GM19328 (cell line): ENCODE data around the gene DDR1.

Experiments used
- ATAC-seq: cut with Tn5 transposase; IDR thresholded peaks from one replicate; pipeline ENCODE4 v1.9.1; 2021; ENCODE audit warnings: mild to moderate bottlenecking, moderate library complexity; ENCODE audit not compliant: unreplicated experiment

The DDR1 gene

DNA sequence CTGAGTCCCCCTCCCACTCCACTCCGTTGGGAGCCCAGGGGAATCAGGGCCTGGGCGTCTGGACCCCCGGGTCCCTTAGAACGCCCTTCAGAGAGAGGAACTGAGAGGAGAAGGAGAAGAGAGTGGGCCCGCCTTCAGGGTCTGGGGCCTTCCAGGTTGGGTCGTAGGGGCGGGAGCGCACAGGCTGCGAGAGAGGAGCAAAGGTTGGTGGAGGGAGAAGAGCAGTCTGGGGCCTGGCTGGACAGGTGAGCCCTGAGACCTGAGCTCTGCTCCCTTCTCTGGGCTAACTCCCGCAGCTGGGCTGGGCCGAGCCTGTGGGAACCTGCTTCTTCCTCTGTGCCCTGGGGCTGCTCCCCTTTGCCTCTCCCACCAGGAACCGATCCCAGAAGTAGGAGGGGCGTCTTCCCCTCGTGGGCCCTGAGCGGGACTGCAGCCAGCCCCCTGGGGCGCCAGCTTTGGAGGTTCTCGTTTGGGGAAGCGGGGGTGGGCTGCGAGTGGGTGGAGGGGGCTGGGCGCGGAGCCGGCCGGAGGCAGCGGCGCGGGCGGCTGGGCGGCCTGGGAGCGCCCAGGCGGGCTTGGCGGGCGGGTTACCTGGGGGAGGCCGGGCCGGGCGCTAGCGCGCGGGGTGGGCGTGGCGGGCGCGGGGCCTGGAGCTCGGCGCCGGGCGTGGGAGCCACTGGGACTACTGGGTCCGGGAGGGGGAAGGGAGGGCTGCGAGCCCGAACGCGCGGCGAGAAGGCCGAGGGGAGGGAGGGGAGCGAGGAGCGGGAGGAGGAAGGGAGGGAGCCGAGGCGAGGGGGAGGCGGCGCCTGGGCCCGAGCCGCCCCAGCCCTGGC is at the start of gene DDR1:
Gene DDR1 (plus strand): TSS at position 835 of the 836 bp plus-strand sequence. CDS start 4,211 bp downstream, outside the sequence.
- ATAC-seq = no peak

DNA sequence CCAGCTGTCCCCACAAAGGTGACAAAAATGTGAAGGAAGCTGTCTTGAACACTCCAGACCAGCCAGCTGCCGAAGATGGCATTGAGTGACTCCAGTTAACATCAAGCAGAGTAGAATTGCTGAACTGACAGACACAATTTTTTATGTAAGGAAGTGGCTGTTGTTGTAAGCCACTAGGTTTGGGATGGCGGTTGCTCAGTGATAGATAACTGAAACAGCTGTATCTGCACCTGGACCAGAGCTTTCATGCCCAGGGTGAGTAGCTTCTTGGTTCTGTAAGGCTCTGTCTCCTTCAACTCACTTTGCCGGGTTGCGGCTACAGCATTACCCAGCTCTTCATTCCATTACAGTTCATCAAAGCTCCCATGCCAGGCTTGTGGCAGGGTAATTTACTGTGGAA is 49.7 kb upstream of the DDR1 start:
- ATAC-seq = no peak

DNA sequence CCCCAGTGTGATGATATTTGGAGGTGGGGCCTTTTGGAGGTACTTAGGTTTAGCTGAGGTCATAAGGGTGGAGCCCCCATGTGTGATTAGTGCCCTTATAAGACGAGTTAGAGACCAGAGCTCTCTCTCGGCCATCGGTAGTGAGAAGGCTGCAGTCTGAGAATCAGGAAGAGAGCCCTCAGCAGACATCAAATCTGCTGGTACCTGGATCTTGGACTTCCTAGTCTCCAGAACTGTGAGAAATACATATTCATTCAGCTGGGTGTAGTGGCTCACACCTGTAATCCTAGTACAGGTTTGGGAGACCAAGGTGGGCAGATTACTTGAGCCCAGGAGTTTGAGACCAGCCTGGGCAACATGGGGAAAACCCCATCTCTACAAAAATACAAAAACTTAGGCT is 48.7 kb upstream of the DDR1 start:
- no peak for ATAC-seq

DNA sequence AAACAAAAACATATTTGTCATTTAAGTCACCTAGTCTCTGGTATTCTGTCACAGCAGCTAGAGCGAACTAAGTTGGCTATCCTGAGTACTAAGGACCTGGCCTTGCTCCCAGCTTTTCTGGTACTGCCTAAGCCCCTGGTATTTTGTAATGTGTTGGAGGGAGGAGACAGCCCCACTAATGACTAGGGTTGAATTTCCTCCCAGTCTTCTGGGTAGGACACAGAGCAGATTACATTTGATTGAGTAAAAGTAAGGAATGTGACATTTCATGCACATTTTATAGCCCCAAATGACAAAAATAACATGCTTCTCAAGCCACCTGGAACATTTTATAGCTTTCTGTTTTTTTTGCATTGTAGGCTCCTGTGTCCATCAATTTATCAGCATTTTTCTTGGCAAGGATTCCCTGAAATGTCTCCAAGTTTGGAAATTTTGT is 47.9 kb upstream of the DDR1 start:
- ATAC-seq = no peak

DNA sequence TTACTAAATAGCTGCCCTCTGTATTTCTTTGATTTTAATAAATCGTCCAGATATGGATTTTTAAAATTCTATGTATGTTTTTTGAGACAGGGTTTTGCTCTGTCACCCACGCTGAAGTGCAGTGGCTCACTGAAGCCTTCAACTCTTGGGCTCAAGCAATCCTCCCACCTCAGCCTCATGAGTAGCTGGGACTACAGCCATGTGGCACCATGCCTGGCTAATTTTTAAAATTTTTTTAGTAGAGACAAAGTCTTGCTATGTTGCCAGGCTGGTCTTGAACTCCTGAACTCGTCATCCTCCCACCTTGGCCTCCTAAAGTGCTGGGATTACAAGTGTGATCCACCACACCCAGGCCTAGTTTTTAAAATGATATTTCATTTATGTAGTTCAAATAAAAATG is 47.4 kb upstream of the DDR1 start:
- ATAC-seq = no peak

DNA sequence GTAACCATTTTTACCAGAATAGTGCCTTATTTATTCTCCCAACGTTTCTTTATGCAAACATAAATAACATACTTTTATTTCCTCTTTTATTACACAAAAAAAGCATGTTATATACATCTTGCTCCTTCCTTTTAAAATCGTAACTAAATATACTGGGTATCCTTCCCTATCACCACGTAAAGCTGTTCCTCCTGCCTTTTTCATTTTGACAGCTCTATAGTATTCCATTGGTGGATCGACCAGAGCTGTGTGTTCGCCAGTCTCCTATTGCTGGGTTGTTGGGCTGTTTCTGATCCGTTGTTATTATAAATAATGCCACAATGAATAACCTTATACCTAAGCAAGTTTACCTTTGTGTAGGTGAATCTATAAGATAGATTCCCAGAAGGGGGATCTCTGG is 46.9 kb upstream of the DDR1 start:
- ATAC-seq = no peak

DNA sequence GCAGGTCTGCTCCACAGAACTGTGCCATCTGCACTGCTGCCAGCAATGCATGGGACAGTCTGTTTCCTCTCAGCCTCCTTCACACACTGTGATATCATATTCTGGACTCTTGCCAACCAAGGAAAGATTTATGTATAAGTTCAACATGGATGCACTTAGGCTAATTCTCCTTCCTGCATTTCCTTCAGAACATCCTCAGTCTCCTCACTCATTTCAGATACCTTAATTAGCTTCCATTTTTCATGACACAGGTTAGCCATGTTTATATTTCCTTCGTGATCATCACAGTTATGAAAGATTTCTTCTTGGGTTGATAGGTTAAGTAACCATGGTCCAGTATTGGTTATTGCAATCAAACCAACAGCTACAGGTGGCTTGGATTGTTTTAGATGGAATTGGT is 46.4 kb upstream of the DDR1 start:
- no peak for ATAC-seq

DNA sequence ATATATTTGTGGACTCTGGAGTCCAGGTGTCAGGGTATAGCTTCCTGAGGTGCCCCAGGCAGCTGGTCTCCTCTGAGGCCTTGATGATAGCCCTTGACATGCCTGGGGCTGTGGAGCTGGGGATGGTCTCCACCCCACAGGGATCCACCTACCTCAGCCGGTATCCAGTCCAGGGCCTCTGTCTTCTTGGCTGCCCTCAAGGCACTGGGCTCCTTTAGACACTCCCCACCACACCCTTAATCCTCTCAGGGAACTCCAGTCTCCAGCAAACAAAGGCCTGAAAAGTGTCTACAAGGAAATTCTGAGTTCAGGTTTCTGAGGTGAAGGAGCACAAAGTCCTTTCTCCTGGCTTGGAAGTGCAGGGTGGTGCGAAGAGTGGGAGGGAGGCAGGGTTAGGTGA is 44.6 kb upstream of the DDR1 start:
- ATAC-seq = no peak

DNA sequence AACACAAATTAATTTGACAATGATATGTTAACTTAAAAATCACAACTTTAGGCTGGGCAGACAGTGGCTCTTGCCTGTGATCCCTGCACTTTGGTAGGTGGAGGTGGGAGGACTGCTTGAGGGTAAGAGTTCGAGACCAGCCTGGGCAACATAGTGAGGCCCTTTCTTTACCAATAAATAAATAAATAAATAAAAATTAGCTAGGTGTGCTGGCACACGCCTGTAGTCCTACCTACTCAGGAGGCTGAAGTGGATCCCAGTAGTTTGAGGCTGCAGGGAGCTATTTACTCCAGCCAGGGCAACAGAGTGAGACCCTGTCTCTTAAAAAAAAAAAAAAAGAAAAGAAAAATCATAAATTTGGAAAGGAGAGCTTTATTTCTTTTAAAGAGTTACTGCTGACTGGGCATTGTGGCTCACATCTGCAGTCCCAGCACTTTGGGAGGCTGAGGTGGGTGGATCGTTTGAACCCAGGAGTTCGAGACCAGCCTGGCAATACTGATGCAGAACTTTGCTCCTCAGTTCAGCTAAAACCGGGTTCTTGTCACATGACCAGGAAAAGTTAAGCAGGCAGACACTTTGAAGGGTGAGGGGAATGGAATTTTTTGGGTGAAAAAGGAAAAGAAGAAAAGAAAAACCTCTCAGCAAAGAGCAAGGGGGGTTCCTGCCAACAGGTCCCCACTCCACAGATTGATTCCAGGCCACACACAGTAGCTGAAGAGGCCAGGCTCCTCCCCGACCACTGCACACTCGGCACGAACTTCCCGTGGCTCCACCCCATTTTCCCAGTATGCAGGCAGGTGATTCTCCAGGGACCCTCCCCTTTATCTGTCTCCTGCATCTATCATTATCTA is 44.0 kb upstream of the DDR1 start:
- ATAC-seq = no peak

DNA sequence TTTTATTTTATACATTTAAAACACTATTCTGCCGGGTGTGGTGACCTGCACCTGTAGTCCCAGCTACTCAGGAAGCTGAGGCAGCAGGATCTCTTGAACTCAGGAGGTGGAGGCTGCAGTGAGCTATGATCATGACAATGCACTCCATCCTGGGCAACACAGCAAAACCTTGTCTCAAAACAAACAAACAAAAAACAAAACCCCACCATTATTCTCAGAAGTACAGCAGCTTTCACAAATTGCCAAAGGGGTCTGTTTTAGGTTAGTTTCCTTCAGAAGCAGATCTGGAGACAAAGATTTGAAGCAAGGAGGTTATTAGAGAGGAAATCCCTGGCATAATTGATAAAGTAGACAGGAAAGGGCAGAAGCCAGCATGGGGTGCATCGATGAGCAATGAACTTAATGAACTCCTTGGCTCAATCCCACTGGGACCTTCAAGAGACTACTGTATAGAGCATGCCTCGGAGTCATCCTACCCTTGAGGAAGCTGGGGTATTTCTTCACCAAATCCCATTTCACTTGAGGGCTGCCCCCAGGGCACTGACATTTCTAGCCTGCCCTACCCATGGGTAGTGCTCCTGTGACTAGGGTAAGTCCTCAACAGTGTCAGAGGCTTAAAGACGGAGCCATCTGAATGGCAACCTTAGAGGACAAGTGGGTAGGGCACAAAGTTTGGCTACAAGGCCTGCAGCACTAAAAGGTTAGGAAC is 43.2 kb upstream of the DDR1 start:
- no peak for ATAC-seq

DNA sequence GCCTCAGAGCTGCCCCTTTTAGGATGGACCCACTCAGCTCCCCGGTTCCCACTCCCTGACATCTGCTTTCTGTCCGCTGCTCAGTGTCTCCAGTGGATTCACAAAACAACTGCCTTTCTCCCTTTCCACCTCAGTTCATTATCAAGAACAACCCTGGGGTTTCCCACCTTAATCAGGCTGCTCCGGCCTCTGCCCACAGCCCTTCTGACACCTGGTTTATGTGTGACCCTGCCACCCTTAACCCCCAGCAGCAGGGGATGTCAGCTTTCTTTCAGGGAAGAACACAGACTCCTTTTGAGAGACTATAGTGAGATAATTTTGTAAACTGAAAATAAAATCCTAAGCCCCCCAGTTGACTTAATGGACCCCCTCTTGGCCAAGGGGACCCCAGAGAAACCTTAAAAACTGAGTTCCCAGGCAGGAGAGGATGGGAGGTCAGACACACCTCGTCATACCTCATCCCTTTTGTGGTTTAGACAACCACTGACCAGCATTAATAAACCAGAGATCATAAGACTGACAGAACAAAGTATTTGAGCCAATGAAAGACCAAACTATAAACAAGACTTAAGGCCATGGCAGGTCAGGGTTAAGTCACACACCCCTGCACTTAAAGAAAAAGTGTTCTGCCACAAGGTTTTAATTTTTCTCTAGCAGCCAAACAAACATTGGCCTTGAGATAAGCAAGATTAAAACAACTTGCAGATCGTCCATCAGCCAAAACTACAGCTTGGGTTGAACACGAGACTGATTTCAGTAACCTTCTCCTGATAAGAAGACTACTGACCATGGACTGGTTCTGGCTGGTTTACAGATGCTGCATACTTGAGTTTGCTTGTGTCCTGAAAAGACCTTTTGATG is 42.4 kb upstream of the DDR1 start:
- no peak for ATAC-seq

DNA sequence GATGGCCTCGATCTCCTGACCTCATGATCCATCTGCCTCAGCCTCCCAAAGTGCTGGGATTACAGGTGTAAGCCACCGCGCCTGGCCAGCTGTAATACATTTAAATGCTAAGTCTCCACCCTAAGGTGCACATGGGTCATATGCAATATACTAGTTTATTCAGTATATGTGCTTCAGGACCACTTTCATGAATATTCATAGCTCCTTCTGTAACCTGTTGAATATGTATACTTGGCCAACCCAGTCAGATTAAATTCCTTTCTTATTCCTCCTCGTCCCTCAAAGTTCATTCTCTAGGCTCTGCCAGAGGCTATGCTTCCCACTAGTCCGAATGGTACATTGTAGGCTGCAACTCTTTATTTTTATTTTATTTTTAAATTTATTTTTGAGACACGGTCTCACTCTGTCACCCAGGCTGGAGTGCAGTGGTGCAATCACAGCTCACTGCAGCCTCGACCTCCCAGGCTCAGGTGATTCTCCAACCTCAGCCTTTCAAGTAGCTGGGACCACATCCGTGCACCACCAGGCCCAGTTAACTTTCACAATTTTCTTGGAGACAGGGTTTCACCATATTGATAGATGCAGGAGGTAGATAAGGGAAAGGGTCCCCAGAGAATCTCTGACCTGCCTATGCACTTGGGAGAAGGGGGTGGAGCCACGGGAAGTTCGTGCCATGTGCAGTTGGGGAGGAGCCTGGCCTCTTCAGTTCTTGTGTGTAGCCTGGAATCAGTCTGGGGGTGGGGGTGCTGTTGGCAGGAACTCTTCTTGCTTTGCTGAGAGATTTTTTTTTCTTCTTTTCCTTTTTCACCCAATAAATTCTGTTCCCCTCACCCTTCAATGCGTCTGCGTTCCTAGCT is 41.3 kb upstream of the DDR1 start:
- no peak for ATAC-seq

DNA sequence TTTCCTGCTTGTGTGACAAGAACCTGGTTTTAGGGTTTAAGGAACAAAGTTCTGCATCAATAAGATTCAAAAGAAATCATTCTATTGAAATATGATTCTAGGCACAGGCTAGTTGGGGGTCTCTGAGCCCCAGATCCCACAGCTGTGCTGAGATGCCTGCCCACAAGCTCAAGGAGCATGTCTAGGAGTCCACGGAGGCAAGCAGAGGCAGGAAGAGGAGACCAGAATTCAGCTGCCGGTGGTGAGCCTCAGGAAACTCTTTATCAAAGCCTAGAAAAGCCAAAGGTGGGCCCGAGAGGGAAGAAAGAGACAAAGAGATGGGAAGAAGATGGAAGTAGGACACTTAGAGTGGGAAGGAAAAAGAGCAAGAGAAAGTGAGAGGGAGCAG is 40.7 kb upstream of the DDR1 start:
- ATAC-seq = no peak

DNA sequence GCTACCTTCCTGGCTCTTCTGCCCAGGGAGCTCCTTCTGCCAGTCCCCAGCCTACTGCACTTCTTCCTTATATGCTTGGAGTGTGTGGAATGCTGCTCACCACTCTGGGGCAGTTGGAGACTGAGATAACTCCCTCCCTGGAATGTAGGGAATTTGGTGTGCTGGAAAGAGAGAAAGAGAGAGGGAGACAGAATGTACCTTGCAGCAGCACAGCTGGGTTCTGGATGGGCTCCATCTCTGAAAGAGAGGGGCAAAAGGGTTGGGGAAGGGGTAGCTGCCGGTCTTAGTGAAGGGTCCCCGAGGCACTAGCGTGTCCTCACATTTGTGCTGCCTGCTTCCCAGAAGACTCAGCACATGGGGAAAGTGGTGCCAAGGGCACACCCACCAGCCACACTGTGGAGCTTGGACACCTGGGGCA is 40.2 kb upstream of the DDR1 start:
- ATAC-seq = no peak

DNA sequence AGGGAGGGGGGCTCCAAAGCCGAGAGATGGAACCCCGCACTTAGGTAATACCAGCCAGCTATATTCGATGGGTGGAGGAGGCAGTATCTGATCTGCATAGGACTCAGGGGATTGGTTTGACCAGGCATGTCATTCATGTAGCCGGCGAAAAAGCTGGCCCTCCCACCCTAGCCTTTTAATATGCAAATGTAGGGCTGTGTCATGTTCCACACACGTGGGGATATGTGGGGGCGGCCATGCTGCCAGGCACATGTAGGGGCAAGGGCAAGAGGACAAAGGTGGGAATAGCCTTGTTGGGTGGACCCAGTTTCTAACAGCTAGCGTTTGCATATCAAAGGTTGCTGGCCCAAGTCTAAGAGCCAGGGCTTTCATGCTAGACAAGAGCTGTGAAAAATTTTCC is 39.1 kb upstream of the DDR1 start:
- no peak for ATAC-seq

DNA sequence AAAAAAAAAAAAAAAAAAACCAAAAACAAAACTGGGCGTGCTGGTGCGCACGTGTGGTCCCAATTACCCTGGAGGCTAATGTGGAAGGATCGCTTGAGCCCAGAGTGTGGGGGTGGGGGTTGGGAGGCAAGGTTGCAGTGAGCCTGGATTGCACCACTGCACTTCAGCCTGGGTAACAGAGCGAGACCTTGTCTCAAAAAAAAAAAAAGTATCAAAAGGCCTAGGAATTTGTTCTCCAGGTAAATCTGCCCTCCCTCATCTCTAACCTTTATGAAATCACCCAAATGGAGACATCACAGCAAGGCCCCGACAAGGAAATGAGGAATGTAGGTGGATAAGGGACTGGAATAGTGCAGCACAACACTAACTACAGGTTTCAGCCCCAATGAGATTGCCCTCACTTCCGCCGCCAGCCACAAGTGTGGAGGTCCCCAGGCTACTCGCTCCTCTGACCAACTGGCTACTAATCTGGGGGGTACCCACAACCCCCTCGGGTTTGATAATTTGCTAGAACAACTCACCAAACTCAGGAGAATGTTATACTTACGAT is 36.8 kb upstream of the DDR1 start:
- ATAC-seq = no peak

DNA sequence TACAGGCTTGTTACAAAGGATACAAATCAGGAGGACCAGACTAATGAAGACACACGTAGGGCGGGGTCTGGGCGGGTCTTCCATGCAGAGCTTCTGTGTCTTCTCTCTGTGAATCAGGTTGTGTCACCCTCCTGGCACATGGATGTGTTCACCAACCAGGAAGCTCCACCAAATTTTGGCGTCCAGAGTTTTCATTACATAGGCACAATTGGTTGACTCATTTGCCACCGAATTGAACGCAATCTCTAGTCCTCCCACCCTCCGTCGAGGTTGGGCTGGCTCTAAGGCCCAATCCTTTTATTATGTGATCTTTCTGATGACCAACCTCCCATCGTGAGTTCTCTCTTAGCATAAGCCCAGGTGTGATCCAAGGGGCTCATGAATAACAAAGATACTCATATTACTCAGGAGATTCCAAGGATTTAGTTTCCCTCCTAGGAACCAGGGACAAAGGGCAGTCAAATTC is 36.3 kb upstream of the DDR1 start:
- no peak for ATAC-seq

DNA sequence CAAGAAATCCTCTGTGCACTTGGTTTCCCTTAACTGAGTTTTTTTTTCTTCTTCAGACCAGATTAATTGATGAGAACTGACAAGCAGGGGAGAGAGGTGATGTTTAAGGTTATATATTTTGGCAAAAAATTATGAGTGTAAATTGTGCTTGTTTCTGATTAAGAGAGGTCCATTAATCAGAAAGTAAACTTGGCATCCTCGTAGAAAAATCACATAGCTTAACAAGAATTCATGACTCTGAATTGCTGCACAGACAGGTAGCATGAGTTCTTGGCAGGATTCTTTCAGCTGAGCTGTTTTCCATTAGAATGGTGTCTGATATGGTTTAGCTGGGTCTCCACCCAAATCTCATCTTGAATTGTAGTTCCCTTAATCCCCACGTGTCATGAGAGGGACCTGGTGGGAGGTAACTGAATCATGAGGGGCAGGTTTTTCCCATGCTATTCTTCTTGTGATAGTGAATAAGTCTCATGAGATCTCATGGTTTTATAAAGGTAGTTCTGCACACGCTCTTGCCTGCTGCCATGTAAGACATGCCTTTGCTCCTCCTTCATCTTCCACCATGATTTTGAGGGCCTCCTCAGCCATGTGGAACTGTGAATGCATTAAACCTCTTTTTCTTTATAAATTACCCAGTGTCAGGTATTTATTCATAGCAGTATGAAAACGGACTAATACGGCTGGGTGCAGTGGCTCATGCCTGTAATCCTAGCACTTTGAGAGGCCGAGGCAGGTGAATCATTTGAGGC is 34.2 kb upstream of the DDR1 start:
- ATAC-seq = no peak
